Measurements from ENCODE around the gene TNFRSF9.
A peak's percentile ranks its signal among the peaks of the same experiment; 100 is the strongest.
"Not testable (repeated sequence)": the region's sequence is repeated elsewhere in the genome, so short reads cannot be mapped to it uniquely, and the experiment has no call there.

TNFRSF9 gene

GRCh38 chr1:7960867-7961215, 20.2 kb upstream of the TNFRSF9 start:
- DNase-seq: no peak

- DNase-seq: no peak
Observed at GRCh38 chr1:7960165-7960564, 19.5 kb upstream of the TNFRSF9 start.

DNA sequence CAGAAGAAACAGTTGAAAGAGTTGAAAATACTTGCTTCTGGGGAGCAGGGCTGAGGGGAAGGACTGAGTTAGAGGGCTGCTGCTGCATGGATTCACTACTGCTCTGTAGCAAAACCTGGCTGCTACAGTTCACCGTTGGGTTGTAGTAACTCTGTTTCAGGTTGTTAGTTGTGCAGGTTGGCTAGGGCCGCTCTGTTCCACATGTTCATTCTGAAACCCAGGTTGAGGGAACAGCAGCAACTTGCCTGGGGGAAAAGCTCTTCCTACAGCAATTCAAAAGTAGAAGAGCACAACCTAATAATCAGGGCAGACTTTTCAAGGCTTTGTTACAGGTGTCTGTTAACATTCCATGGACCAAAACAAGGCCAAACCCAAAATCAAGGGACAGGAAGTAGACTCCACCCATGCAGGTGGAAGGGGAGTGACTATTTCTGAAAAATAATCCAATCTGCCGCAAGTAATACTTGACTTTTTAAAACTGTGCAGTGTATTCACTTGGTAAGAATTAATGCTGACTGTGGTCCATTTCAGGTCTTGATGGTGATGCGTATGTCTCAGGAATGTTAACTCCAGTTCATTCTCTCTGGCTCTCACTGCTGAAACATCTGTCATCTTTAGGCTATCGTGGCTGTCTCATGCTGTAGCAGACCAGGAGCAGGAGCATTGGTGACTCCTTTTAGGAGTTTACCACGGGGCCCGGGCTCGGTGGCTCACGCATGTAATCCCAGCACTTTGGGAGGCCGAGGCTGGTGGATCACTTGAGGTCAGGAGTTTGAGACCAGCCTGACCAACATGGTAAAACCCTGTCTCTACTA, 15.8 kb upstream of the TNFRSF9 start:
- DNase-seq: no peak

DNA sequence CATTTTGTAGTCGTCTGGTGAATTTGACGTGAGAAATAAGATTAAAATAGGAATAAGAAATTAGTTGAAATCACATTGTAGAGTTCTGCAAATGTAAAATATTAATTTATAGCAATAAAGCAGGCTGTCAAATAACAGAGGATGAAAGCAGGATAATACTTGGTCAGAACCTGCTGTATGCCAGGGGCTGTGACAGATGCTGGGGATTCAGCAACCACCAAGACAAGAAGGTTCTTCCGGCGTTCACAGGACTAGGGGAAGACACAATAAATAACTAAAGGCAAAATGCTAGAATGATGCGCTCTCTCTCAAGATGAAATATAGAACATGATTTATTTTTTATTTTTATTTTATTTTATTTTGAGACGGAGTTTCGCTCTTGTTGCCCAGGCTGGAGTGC, 14.0 kb upstream of the TNFRSF9 start:
- DNase-seq: no peak

DNA sequence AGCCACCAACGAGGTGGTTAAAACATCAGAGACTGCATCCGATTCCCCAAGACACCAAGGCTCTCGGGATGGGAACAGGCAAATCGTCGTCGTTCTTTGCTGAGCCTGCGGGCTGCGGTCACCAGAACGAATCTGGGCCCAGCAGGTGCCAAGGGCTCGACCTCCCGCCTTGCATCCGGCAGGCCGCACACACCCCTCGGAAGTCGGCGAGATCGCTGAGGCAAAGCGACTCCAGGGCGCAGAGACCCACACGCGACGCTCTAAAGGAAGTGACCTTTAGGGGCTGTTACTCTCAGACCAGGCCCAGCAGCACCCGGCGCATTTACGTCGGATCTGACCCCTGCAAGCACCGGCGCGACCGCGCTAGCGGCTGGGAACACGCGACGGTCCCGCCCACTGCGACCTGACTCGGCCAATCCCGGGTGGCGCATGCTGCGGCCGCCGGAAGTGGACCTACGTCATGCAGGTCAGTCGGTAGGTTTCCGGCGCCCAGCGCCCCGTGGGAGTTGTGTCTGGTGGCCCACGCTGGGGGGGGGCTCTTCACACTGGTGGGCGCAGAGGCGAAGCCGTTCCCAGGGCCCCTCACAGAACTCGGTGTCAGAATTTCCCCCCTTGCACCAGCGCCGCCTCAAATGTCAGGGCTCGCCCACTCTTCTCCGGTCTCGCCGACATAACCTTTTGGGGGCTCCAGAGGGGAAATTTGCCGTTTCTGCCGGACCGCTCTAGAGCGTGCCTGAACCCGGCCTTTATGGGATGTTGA, 13.4 kb upstream of the TNFRSF9 start:
- peak; percentile 52 for DNase-seq

DNA sequence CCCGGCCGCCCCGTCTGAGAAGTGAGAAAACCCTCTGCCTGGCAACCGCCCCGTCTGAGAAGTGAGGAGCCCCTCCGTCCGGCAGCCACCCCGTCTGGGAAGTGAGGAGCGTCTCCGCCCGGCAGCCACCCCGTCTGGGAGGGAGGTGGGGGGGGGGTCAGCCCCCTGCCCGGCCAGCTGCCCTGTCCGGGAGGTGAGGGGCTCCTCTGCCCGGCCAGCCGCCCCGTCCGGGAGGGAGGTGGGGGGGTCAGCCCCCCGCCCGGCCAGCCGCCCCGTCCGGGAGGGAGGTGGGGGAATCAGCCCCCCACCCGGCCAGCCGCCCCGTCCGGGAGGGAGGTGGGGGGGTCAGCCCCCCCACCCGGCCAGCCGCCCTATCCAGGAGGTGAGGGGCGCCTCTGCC, 12.2 kb upstream of the TNFRSF9 start:
- not testable (repeated sequence) for DNase-seq

GRCh38 chr1:7948960-7949359, 8.3 kb upstream of the TNFRSF9 start:
- DNase-seq: peak; percentile 25

GRCh38 chr1:7943251-7943650, 2.6 kb upstream of the TNFRSF9 start:
- DNase-seq: no peak

GRCh38 chr1:7942214-7942921, 1.7 kb upstream of the TNFRSF9 start:
- DNase-seq: peak; percentile 21

DNA sequence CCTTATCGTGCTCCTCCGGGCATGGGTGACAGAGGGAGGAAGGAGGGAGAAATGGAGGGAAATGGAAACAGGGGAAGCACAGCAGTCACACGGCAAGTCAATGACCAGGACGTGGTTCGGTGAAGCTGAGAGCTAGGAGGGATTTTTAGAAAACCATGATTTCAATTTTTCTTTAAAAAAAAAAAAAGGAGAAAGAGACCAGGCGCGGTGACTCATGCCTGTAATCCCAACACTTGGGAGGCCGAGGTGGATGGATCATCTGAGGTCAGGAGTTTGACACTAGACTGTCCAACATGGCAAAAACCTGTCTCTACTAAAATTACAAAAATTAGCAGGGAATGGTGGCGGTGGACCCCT, 776 bp upstream of the TNFRSF9 start:
- no peak for DNase-seq

DNA sequence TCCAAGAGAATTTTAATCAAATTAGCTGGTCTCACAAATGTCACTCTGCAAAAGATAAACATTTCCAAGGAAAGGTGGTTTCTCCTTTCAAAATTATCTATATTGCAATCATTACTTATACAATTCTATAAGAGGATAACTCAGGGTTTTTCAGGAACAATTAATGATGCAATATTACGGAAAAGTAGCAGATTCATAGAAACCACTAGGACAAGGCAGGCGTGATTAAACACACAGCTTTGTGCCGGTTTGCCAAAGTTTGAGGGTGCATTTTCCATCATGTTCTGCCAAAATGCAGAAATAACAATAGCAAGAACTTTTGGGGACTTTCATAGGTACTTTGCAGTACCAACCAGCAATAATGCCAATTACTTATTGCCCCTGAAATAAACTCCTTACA, 605 bp downstream of the TNFRSF9 start:
- no peak for DNase-seq

- no peak for DNase-seq
Observed at GRCh38 chr1:7938070-7938469, 2.6 kb downstream of the TNFRSF9 start.

DNA sequence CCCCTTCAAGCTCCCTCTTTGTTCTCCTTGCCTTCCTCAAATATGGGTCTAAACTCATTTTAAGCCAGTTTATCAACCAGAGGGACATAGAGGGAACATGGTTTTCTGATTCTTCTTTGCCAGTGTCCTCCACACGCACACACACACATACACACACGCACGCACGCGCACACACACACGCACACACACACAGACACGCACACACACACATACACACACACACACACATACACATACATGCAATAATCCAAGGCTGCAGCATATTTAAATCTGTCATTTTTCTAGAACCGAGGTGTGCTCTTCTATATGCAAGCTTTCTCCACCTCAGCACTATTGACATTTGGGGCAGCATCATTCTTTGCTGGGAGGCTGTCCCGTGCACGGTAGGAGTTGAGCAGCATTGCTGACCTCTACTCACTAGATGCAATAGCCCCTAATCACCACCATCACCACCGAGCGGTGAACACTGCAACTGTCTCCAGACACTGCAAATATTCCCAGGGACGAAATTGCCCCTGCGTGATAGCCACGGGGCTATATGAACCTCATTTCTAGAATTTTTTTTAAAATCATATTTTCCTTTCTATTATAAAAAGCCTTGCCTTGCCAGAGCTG, 8.0 kb downstream of the TNFRSF9 start:
- no peak for DNase-seq

DNA sequence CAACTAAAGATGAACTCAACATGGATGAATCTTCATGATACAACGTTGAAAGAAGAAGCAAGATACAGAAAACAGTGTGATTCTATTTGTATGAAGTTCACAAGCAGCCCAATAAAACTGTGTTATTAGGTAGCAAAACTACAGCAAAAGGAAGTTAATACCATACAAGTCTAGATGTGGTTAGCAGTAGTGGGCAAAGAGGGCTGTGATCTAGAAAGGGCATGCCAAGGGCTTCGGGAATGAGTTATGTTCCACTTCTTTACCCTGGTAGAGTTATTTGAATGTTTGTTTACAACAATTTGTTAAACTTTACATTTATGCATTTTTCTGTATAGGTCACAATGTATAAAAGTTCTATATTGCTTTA, 9.2 kb downstream of the TNFRSF9 start:
- no peak for DNase-seq

- no peak for DNase-seq
Observed at GRCh38 chr1:7930645-7931445, 9.8 kb downstream of the TNFRSF9 start.

- DNase-seq: no peak
Observed at GRCh38 chr1:7929637-7930036, 11.0 kb downstream of the TNFRSF9 start.

DNA sequence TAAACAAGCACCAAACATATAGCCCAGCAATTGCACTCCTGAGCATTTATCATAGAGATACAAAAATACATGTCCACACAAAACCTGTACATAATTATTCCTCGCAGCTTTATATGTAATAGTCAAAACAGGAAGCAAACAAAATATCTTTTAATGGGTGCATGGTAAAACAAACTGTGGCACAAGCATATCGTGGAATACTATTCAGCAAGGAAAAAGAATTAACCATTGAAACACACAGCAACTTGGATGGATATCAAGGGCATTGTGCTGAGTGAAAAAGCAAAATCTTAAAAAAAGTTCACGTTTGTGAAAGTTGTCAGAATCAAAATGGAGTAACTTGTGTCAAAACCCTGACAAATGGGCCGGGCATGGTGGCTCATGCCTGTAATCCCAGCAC, 12.4 kb downstream of the TNFRSF9 start:
- no peak for DNase-seq

DNA sequence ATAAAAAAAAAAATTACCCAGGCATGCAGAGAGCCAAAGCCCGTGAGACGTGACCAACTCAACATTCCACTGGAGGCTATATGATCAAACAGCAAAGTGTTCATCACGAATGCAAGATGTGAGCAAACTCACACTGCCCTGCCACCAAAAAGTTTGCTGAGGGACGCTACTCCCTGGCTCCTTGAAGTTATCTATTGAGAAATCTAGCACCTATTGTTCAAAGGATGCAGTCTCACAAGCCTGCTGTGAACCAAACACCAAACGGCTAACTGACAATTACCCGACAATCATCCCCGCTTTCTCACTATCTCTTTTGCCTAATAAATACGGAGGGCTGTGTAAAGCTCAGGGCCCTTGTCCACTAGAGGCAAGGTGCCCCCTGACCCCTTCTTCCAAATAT, 13.6 kb downstream of the TNFRSF9 start:
- DNase-seq: not testable (repeated sequence)

- DNase-seq: no peak
Observed at GRCh38 chr1:7922301-7922700, 18.3 kb downstream of the TNFRSF9 start.

- DNase-seq: no peak
Observed at GRCh38 chr1:7921796-7922195, 18.8 kb downstream of the TNFRSF9 start.

DNA sequence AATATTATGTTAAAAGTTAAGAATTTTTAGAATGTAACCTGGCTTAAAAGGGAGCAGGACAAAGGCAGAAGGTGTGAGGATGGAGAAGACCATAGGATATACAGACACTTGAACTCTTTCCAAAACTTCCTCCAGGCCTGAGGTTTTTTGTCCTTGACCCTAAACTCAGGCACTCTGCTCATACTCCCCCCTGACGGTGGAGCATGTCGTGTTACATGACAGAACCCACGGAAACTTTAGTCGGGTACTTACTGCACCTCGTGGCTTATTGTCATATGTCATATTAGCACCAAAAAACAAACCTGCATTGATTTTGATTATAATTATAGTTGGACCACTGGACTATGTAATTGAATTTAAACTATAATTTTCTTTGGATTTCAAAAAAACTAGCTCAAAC, 20.8 kb downstream of the TNFRSF9 start:
- no peak for DNase-seq

- not testable (repeated sequence) for DNase-seq
Observed at GRCh38 chr1:7917971-7918370, 22.7 kb downstream of the TNFRSF9 start.

DNA sequence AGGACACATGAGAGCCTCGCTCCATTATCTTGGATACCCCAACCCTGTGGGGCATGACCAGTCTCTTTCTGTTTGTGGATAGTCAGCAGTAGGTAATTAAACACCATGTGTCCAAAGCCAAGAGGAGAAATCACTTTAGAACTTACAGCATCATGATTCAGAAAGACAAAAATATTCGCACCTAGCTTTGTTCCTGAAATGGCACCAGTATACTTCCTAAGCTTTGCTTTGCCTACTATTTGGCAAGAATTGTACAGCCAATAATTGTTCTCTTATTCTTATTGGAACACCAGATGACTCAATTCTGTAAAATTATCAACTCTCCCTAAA, 24.2 kb downstream of the TNFRSF9 start:
- no peak for DNase-seq

All from effector CD4-positive, alpha-beta T cell (primary cell).